Esophagus squamous epithelium (tissue), 5 donors: ENCODE data around the gene TEKT5. TPM values are rescaled to one million over a fixed set of nuclear protein-coding genes. Genes with fewer than 3 reads are reported as not detected.

Experiments used
- DNase-seq: peaks from one replicate; lab custom pipeline; 2025; lab: John Stamatoyannopoulos, UW
- H3K27ac ChIP-seq, 4 donors: fragments of 200-600 bp; sonication (generic); one replicate each; pipeline ENCODE4 v1.5.1; 2016 to 2019; ENCODE audit warnings: mild to moderate bottlenecking in 1 of 4
- H3K27me3 ChIP-seq, 4 donors: fragments of 200-600 bp; sonication (generic); 1 replicate in 3 of 4; 2 replicates in 1 of 4; pipeline versions ENCODE4 v1.5.1 to v1.6.0; 2017 to 2021; ENCODE audit warnings: antibody characterized with exemption in 1 of 4
- H3K36me3 ChIP-seq, 3 donors: fragments of 200-600 bp; sonication (generic); one replicate each; pipeline ENCODE4 v1.5.1; 2016 to 2019
- H3K4me1 ChIP-seq, 3 donors: fragments of 200-600 bp; sonication (generic); one replicate each; pipeline ENCODE4 v1.5.1; 2017 to 2019
- H3K4me3 ChIP-seq, 4 donors: fragments of 200-600 bp; sonication (generic); 1 replicate in 3 of 4; 2 replicates in 1 of 4; pipeline ENCODE4 v1.5.1; 2016 to 2019; ENCODE audit warnings: mild to moderate bottlenecking in 2 of 4, moderate library complexity in 1 of 4
- H3K9me3 ChIP-seq, 3 donors: fragments of 200-600 bp; sonication (generic); one replicate each; pipeline ENCODE4 v1.5.1; 2016 to 2019
- POLR2A ChIP-seq, 4 donors: fragments of 450-650 bp; IDR thresholded peaks; one replicate each; pipeline ENCODE4 v1.6.1; 2017; ENCODE audit warnings: antibody characterized with exemption in 4 of 4, mild to moderate bottlenecking in 4 of 4, moderate library complexity in 3 of 4
- WGBS, 2 donors: methylation state at CpG; one replicate each; pipeline ENCODE4 v1.1.5; 2018; 5-methylcytosine and 5-hydroxymethylcytosine counted together
- intact Hi-C: fragments of 100-400 bp; cut with DNase I; formaldehyde crosslinking; loops from one replicate; pipeline ENCODE4 v1.15.0; 2022
- total RNA-seq, 4 donors: library from RNA; depleted of rRNA; stranded (reverse); fragments of >200 nt; gene quantifications; one replicate each; pipeline ENCODE4 v1.1.0, GENCODE V29; 2016
- TF ChIP-seq, protein P1 (sequence below), 6 experiments: fragments of 450-650 bp in 4 of 6; fragments of 200-600 bp in 2 of 6; sonication (generic) in 2 of 6; IDR thresholded peaks; one replicate each; pipeline ENCODE4 v1.5.1; 2016 to 2019; ENCODE audit warnings: antibody characterized with exemption in 6 of 6, mild to moderate bottlenecking in 4 of 6, moderate library complexity in 4 of 6
- donor health status: DM: yes; HTN: yes; CAD: no.

The TEKT5 gene
- total RNA-seq, 4 donors from 2014 or later, result not detected

DNA sequence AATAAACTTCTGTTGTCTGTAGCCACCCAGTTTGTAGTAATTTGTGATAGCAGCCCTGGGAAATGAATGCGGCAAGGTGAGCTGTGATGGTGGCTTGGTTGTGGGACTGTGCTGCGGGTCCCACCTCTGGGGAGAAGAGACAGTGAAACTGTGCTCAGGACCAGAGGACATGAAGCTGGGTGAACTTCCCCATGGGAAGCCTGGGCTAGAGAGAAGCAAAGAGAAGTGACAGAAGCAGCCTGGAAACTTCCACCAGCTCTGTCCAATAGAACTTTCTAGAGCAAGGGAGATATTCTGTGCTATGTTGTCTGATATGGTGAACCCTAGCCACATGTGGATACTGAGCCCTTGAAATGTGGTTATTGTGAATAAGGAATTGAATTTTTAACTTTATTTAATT lies 62.8 kb downstream of the TEKT5 start:
- H3K4me3 ChIP-seq, result no peak overlapping the region
- DNase-seq, result no peak
- H3K4me1 ChIP-seq, result no peaks in the 10 kb centered on the region
- 79% methylated on average over 2 of the region's 2 CpGs; no CpG with 5 or more reads in 1 of the 2 donors for WGBS, 2 donors
- no peaks in the 10 kb centered on the region for H3K9me3 ChIP-seq
- intact Hi-C loops, result no loop called here
- TF ChIP-seq POLR2A (IDR thresholded peaks at IDR 0.05), result no peak
- TF ChIP-seq, protein P1, sequence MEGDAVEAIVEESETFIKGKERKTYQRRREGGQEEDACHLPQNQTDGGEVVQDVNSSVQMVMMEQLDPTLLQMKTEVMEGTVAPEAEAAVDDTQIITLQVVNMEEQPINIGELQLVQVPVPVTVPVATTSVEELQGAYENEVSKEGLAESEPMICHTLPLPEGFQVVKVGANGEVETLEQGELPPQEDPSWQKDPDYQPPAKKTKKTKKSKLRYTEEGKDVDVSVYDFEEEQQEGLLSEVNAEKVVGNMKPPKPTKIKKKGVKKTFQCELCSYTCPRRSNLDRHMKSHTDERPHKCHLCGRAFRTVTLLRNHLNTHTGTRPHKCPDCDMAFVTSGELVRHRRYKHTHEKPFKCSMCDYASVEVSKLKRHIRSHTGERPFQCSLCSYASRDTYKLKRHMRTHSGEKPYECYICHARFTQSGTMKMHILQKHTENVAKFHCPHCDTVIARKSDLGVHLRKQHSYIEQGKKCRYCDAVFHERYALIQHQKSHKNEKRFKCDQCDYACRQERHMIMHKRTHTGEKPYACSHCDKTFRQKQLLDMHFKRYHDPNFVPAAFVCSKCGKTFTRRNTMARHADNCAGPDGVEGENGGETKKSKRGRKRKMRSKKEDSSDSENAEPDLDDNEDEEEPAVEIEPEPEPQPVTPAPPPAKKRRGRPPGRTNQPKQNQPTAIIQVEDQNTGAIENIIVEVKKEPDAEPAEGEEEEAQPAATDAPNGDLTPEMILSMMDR (IDR thresholded peaks at IDR 0.05), result no peak
- no peaks in the 10 kb centered on the region for H3K36me3 ChIP-seq
- no peak overlapping the region for H3K27ac ChIP-seq
- no peaks in the 10 kb centered on the region for H3K27me3 ChIP-seq

DNA sequence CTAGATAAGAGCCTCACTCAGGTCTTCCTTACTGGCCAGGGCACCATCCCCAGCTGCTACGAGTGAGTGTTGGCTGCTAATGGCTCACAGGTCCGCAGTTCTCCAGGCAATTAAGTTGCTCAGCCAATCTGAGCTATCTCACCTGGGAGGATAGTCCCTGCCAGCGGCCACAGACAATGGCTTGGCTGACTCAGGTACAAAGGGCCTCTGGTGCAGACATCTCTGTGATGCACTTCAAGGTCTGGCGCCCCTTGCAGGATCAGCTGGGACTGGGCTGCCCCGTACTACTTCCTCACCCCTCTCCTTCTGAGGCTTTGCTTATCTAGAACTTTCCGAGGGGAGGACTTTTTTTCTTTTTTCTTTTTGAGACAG lies 65.2 kb downstream of the TEKT5 start:
- TF ChIP-seq, protein P1 (IDR thresholded peaks at IDR 0.05), result no peak
- no peak for TF ChIP-seq POLR2A (IDR thresholded peaks at IDR 0.05)
- Histone ChIP-seq H3K4me1 (peaks cover 0 to 7% (median 0%) of the 10 kb centered on the region in 3 donors), H3K4me3 (no peak overlapping the region), H3K27me3 (no peaks in the 10 kb centered on the region), H3K27ac (no peak overlapping the region), H3K9me3 (no peaks in the 10 kb centered on the region), H3K36me3 (no peaks in the 10 kb centered on the region)
- intact Hi-C loops, result no loop called here
- DNase-seq, result no peak
- WGBS, 2 donors, result 40 to 79% methylated on average over 4 to 6 of the region's 6 CpGs

DNA sequence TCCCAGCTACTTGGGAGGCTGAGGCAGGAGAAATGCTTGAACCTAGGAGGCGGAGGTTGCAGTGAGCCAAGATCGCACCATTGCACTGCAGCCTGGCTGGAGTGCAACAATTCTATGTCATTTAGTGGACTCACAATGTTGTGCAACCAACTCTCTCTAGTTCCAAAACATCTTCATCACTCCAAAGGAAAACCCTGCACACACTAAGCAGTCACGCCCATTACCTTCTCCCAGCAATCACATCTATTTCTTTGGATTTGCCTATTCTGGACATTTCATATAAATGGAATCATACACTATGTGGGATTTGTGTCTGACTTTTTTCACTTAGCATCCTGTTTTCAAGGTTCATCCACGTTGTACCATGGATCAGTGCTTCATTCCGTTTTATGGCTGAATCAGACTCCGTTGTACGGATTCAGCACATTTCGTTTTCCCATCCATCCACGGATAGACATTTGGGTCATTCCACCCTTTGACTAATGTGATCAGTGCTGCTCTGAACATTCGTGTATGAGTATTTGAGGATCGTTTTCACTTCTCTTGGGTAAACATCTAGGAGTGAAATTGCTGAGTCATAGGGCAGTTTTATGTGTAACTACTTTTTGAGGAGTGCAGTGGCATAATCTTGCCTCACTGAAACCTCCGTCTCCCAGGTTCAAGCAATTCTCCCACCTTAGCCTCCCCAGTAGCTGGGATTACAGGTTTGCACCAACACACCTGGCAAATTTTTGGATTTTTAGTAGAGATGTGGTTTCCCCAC lies 69.0 kb downstream of the TEKT5 start:
- DNase-seq, result no peak
- Histone ChIP-seq H3K27ac (no peak overlapping the region), H3K4me1 (peaks cover 0 to 7% (median 0%) of the 10 kb centered on the region in 3 donors), H3K9me3 (no peaks in the 10 kb centered on the region), H3K4me3 (no peak overlapping the region), H3K27me3 (no peaks in the 10 kb centered on the region), H3K36me3 (no peaks in the 10 kb centered on the region)
- TF ChIP-seq POLR2A (IDR thresholded peaks at IDR 0.05), result no peak
- TF ChIP-seq, protein P1 (IDR thresholded peaks at IDR 0.05), result no peak
- intact Hi-C loops, result no loop called here
- 72 to 74% methylated on average over 12 of the region's 12 CpGs for WGBS, 2 donors

DNA sequence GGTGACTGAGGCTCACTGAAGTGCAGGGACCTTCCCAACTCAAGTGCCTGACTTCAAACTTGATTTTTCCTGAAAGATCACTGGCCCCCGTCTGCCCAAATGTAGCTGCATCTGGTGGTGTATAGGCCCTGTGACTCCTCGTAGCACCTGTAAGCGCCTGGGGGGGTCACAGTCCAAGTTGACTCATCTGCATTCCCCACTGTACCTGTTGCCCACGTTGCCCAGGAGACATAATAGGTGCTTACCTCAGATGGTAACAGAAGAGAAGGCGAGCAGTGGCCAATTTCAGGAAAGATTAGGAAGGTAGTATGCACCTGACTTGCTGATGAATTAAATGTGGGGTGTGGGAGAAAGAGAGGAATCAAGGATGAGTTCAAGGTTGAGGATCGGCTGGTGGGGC lies 70.2 kb downstream of the TEKT5 start:
- Histone ChIP-seq H3K9me3 (no peaks in the 10 kb centered on the region), H3K27ac (no peak overlapping the region), H3K4me3 (no peak overlapping the region), H3K27me3 (no peaks in the 10 kb centered on the region), H3K4me1 (peaks cover 6 to 13% (median 6%) of the 10 kb centered on the region in 3 donors), H3K36me3 (no peaks in the 10 kb centered on the region)
- DNase-seq, result no peak
- WGBS, 2 donors, result 55 to 77% methylated on average over 5 to 6 of the region's 6 CpGs
- TF ChIP-seq, protein P1 (IDR thresholded peaks at IDR 0.05), result no peak
- no peak for TF ChIP-seq POLR2A (IDR thresholded peaks at IDR 0.05)
- intact Hi-C loops, result no loop called here

DNA sequence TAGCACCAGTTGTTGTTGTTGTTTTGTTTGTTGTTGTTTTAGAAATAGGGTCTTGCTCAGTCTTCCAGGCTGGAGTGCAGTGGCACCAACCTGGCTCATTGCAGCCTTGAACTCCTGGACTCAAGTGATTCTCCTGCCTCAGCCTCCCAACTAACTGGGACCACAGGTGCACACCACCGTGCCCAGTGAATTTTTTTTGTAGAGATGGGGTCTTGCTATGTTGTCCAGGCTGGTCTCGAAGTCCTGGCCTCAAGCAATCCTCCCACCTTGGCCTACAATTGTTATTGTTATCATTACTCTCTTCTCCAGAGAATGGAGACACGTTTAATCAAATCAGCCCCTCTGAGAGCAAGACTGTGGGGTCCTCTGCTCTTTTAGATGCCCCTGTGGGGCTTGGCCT lies 71.7 kb downstream of the TEKT5 start:
- Histone ChIP-seq H3K4me3 (no peak overlapping the region), H3K27ac (no peak overlapping the region), H3K9me3 (no peaks in the 10 kb centered on the region), H3K4me1 (peaks cover 19 to 27% (median 19%) of the 10 kb centered on the region in 3 donors), H3K36me3 (no peaks in the 10 kb centered on the region), H3K27me3 (no peaks in the 10 kb centered on the region)
- no peak for DNase-seq
- 81 to 83% methylated on average over 3 of the region's 3 CpGs for WGBS, 2 donors
- intact Hi-C loops, result no loop called here
- TF ChIP-seq, protein P1 (IDR thresholded peaks at IDR 0.05), result no peak
